ENCODE results near the gene CLEC14A. TPM values are rescaled to one million over a fixed set of nuclear protein-coding genes. Genes with fewer than 3 reads are reported as not detected.

CLEC14A gene
- total and polyA plus RNA-seq, 4 experiments from 2014 or later = not detected

DNA sequence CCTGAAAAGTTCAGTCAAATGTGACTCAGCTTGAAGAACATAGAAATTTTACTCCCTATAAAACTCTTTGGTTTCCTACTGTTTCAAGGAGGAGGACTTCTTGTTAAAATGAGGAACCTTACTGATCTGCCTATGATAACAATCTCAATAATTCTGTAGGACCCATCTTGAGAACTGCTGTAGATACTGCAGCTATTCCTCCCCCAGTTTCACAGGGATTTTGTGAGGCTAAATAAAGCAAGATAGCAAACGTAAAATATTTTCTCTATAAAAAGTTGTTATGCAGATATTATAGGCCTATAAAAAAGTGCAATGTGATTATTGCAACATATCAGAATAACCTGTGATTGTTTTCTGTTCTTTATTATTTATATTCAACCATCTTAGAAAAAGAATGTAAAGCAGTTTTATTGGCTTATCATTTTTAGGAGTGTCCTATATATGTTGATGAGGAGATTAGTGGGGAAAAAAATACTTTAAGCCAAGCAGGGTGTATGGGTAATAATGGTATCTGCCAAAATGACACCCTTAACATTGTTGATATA lies 12.1 kb downstream of the CLEC14A start:
- H3K27ac Mint-ChIP-seq = no peak overlapping the region
- Histone ChIP-seq H3K4me3 (ENCODE audit: low read length in 2 of 2) (no peak overlapping the region), H3K9me3 (ENCODE audit: control insufficient read depth in 1 of 2, low read length in 2 of 2) (no peaks in the 10 kb centered on the region), H3K27me3 (ENCODE audit: insufficient read depth, low read length) (no peaks in the 10 kb centered on the region), H3K4me1 (ENCODE audit: insufficient read depth, low read length) (no peaks in the 10 kb centered on the region), H3K36me3 (ENCODE audit: insufficient read depth, low read length) (no peaks in the 10 kb centered on the region), H3K27ac (ENCODE audit: low read depth, low read length) (no peak overlapping the region)
- DNase-seq = no peak
- H3K27me3 Mint-ChIP-seq = peaks cover 15 to 18% of the 10 kb centered on the region in 2 donors
- no peaks in the 10 kb centered on the region for H3K36me3 Mint-ChIP-seq
- H3K4me3 Mint-ChIP-seq = no peak overlapping the region
- intact Hi-C loops (cut with micrococcal nuclease) = no loop called here
- ChIA-PET CTCF (ENCODE audit: partially characterized antibody) (no interaction called here), POLR2A (ENCODE audit: partially characterized antibody) (no interaction called here)
- peaks cover 0 to 3% (median 0%) of the 10 kb centered on the region in 8 donors for H3K9me3 Mint-ChIP-seq
- no peaks in the 10 kb centered on the region for H3K4me1 Mint-ChIP-seq

DNA sequence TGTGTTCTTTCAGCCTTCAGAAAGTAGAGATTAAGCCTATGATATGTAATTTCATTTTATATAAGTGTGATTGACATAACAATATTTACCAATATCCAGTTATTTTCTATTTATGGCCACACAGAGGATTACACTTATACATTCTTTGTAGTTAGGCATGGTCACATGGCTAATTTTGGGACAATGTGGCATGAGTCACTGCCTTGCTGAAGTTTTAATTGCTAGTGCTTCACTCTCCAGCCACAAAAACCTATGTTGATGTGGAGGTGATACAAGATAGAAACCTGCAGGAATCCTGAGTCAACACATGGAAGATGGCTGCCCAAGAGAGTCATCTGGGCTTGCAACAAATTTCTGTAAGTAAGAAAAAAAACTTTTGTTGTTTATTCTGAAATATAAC lies 17.0 kb downstream of the CLEC14A start:
- ChIA-PET POLR2A (ENCODE audit: partially characterized antibody) (no interaction called here), CTCF (ENCODE audit: partially characterized antibody) (no interaction called here)
- Mint-ChIP-seq H3K4me3 (no peak overlapping the region), H3K9me3 (peaks cover 0 to 3% (median 0%) of the 10 kb centered on the region in 8 donors), H3K4me1 (no peaks in the 10 kb centered on the region), H3K27me3 (peaks cover 8 to 10% of the 10 kb centered on the region in 2 donors), H3K27ac (no peak overlapping the region), H3K36me3 (no peaks in the 10 kb centered on the region)
- Histone ChIP-seq H3K9me3 (ENCODE audit: control insufficient read depth in 1 of 2, low read length in 2 of 2) (no peaks in the 10 kb centered on the region), H3K27me3 (ENCODE audit: insufficient read depth, low read length) (no peaks in the 10 kb centered on the region), H3K4me3 (ENCODE audit: low read length in 2 of 2) (no peak overlapping the region), H3K36me3 (ENCODE audit: insufficient read depth, low read length) (no peaks in the 10 kb centered on the region), H3K4me1 (ENCODE audit: insufficient read depth, low read length) (no peaks in the 10 kb centered on the region), H3K27ac (ENCODE audit: low read depth, low read length) (no peak overlapping the region)
- DNase-seq = no peak
- intact Hi-C loops (cut with micrococcal nuclease) = no loop called here

GRCh38 chr14:38238332-38238731 lies 17.6 kb downstream of the CLEC14A start:
- Histone ChIP-seq H3K27ac (ENCODE audit: low read depth, low read length) (no peak overlapping the region), H3K9me3 (ENCODE audit: control insufficient read depth in 1 of 2, low read length in 2 of 2) (no peaks in the 10 kb centered on the region), H3K4me1 (ENCODE audit: insufficient read depth, low read length) (no peaks in the 10 kb centered on the region), H3K4me3 (ENCODE audit: low read length in 2 of 2) (no peak overlapping the region), H3K36me3 (ENCODE audit: insufficient read depth, low read length) (no peaks in the 10 kb centered on the region), H3K27me3 (ENCODE audit: insufficient read depth, low read length) (no peaks in the 10 kb centered on the region)
- POLR2A ChIA-PET (ENCODE audit: partially characterized antibody) = no interaction called here
- Mint-ChIP-seq H3K36me3 (no peaks in the 10 kb centered on the region), H3K4me3 (no peak overlapping the region), H3K27ac (no peak overlapping the region), H3K9me3 (peaks cover 0 to 3% (median 0%) of the 10 kb centered on the region in 8 donors), H3K27me3 (peaks cover 10% of the 10 kb centered on the region in 2 donors), H3K4me1 (no peaks in the 10 kb centered on the region)
- CTCF ChIA-PET (ENCODE audit: partially characterized antibody) = no interaction called here
- intact Hi-C loops (cut with micrococcal nuclease) = no loop called here
- DNase-seq = no peak

GRCh38 chr14:38233218-38233617 lies 22.7 kb downstream of the CLEC14A start:
- ChIA-PET CTCF (ENCODE audit: partially characterized antibody) (no interaction called here), POLR2A (ENCODE audit: partially characterized antibody) (no interaction called here)
- Mint-ChIP-seq H3K36me3 (no peaks in the 10 kb centered on the region), H3K4me1 (no peaks in the 10 kb centered on the region), H3K4me3 (no peak overlapping the region), H3K27ac (no peak overlapping the region), H3K27me3 (peaks cover 6 to 10% of the 10 kb centered on the region in 2 donors), H3K9me3 (peaks cover 0 to 2% (median 0%) of the 10 kb centered on the region in 8 donors)
- Histone ChIP-seq H3K27me3 (ENCODE audit: insufficient read depth, low read length) (no peaks in the 10 kb centered on the region), H3K9me3 (ENCODE audit: control insufficient read depth in 1 of 2, low read length in 2 of 2) (no peaks in the 10 kb centered on the region), H3K27ac (ENCODE audit: low read depth, low read length) (no peak overlapping the region), H3K36me3 (ENCODE audit: insufficient read depth, low read length) (no peaks in the 10 kb centered on the region), H3K4me1 (ENCODE audit: insufficient read depth, low read length) (no peaks in the 10 kb centered on the region), H3K4me3 (ENCODE audit: low read length in 2 of 2) (no peak overlapping the region)
- no peak for DNase-seq
- intact Hi-C loops (cut with micrococcal nuclease) = no loop called here

DNA sequence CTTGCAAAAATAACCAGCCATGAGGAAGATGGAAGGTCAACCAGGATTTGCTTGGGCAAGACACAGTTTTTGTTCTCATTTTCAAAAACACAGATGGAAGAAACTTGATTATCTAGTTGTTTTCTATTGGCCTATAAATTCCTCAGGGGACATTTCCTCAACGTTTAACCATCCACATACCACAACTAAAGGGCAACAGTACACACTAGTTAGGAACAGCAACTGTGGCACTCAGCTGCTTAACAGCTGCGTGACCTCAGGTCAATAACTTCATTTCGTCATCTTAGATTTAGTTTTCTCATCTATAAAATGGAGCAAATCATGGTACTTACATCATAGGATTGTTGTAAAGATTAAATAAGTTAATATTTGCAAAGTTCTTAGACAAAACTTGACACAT lies 29.5 kb downstream of the CLEC14A start:
- no peak for DNase-seq
- Histone ChIP-seq H3K4me3 (ENCODE audit: low read length in 2 of 2) (no peak overlapping the region), H3K36me3 (ENCODE audit: insufficient read depth, low read length) (no peaks in the 10 kb centered on the region), H3K4me1 (ENCODE audit: insufficient read depth, low read length) (no peaks in the 10 kb centered on the region), H3K27me3 (ENCODE audit: insufficient read depth, low read length) (no peaks in the 10 kb centered on the region), H3K27ac (ENCODE audit: low read depth, low read length) (no peak overlapping the region), H3K9me3 (ENCODE audit: control insufficient read depth in 1 of 2, low read length in 2 of 2) (no peaks in the 10 kb centered on the region)
- ChIA-PET POLR2A (ENCODE audit: partially characterized antibody) (no interaction called here), CTCF (ENCODE audit: partially characterized antibody) (no interaction called here)
- no peaks in the 10 kb centered on the region for H3K36me3 Mint-ChIP-seq
- peaks cover 5 to 11% of the 10 kb centered on the region in 2 donors for H3K27me3 Mint-ChIP-seq
- no peak overlapping the region for H3K27ac Mint-ChIP-seq
- intact Hi-C loops (cut with micrococcal nuclease) = no loop called here
- peaks cover 0 to 6% (median 0%) of the 10 kb centered on the region in 8 donors for H3K9me3 Mint-ChIP-seq
- no peak overlapping the region for H3K4me3 Mint-ChIP-seq
- no peaks in the 10 kb centered on the region for H3K4me1 Mint-ChIP-seq

DNA sequence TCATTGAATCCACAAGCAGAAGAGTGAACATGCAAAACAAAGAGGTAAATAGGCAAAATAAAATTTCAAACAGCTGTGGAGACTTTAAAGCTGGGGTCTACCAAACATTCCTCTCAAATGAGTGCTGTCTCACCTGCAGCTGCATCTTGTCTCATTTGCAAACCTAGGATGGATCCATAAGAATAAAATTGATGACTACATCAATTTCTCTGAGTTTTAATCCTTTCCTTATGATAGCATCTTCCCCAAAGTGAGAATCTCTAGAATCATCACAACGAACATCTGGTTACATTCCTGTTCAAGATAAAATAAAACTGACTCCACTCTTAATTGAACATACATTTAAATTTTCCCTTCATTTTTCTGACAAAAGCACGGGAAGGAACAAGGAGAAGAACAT lies 29.9 kb downstream of the CLEC14A start:
- no peak overlapping the region for H3K4me3 Mint-ChIP-seq
- Histone ChIP-seq H3K9me3 (ENCODE audit: control insufficient read depth in 1 of 2, low read length in 2 of 2) (no peaks in the 10 kb centered on the region), H3K4me3 (ENCODE audit: low read length in 2 of 2) (no peak overlapping the region), H3K27me3 (ENCODE audit: insufficient read depth, low read length) (no peaks in the 10 kb centered on the region), H3K36me3 (ENCODE audit: insufficient read depth, low read length) (no peaks in the 10 kb centered on the region), H3K4me1 (ENCODE audit: insufficient read depth, low read length) (no peaks in the 10 kb centered on the region), H3K27ac (ENCODE audit: low read depth, low read length) (no peak overlapping the region)
- H3K27me3 Mint-ChIP-seq = peaks cover 5 to 8% of the 10 kb centered on the region in 2 donors
- intact Hi-C loops (cut with micrococcal nuclease) = no loop called here
- H3K27ac Mint-ChIP-seq = no peak overlapping the region
- ChIA-PET CTCF (ENCODE audit: partially characterized antibody) (no interaction called here), POLR2A (ENCODE audit: partially characterized antibody) (no interaction called here)
- H3K36me3 Mint-ChIP-seq = no peaks in the 10 kb centered on the region
- DNase-seq = no peak
- H3K9me3 Mint-ChIP-seq = peaks cover 0 to 6% (median 0%) of the 10 kb centered on the region in 8 donors
- no peaks in the 10 kb centered on the region for H3K4me1 Mint-ChIP-seq

DNA sequence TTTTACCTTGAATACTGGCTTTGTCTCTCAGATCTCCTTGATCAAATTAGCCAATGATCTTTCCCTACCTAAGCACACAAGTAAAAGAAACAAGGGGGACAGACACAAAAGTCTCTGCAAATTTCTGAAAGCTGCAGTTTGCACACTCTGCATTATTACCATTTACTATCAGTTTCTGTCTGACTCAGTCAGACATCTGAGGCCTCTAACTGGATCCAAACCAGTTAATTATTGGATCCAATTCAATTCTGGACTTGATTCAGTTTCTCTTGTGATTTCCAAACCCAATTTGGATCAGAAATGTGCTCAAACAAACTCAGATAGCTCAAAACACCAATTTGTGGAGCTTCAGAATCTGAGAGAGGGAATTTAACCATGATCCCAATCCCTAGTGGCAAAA lies 31.6 kb downstream of the CLEC14A start:
- DNase-seq = no peak
- Mint-ChIP-seq H3K27me3 (peaks cover 5% of the 10 kb centered on the region in 2 donors), H3K36me3 (no peaks in the 10 kb centered on the region), H3K4me3 (no peak overlapping the region), H3K9me3 (peaks cover 0 to 6% (median 0%) of the 10 kb centered on the region in 8 donors), H3K27ac (no peak overlapping the region), H3K4me1 (no peaks in the 10 kb centered on the region)
- Histone ChIP-seq H3K9me3 (ENCODE audit: control insufficient read depth in 1 of 2, low read length in 2 of 2) (no peaks in the 10 kb centered on the region), H3K27me3 (ENCODE audit: insufficient read depth, low read length) (no peaks in the 10 kb centered on the region), H3K4me3 (ENCODE audit: low read length in 2 of 2) (no peak overlapping the region), H3K4me1 (ENCODE audit: insufficient read depth, low read length) (no peaks in the 10 kb centered on the region), H3K36me3 (ENCODE audit: insufficient read depth, low read length) (no peaks in the 10 kb centered on the region), H3K27ac (ENCODE audit: low read depth, low read length) (no peak overlapping the region)
- intact Hi-C loops (cut with micrococcal nuclease) = no loop called here
- CTCF ChIA-PET (ENCODE audit: partially characterized antibody) = no interaction called here
- POLR2A ChIA-PET (ENCODE audit: partially characterized antibody) = no interaction called here

DNA sequence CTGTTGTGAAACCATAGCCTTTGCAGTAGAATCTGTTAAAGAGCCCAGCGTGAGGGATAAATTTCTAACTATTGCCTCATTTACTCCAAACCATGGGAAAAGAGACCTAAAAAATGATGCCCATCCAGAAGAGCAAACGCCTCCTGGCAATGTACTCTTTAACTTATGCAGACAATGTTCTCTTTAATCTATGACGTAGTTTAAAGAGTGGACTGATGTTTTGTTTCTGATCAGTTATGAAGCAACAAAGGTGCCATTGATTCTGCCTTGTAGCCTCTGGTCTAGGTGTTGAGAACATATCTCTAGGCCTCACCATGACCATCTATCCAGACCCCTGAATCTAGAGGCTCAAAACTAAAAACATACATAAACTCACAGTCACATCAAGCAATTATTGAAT lies 34.8 kb downstream of the CLEC14A start:
- intact Hi-C loops (cut with micrococcal nuclease) = no loop called here
- no peaks in the 10 kb centered on the region for H3K36me3 ChIP-seq (ENCODE audit: insufficient read depth, low read length)
- ChIA-PET POLR2A (ENCODE audit: partially characterized antibody) (no interaction called here), CTCF (ENCODE audit: partially characterized antibody) (no interaction called here)
- Mint-ChIP-seq H3K27ac (no peak overlapping the region), H3K4me1 (no peaks in the 10 kb centered on the region), H3K27me3 (peaks cover 2 to 5% of the 10 kb centered on the region in 2 donors), H3K36me3 (no peaks in the 10 kb centered on the region), H3K9me3 (peaks cover 0 to 6% (median 0%) of the 10 kb centered on the region in 8 donors), H3K4me3 (no peak overlapping the region)
- no peak overlapping the region for H3K4me3 ChIP-seq (ENCODE audit: low read length in 2 of 2)
- no peaks in the 10 kb centered on the region for H3K4me1 ChIP-seq (ENCODE audit: insufficient read depth, low read length)
- no peak for DNase-seq
- no peak overlapping the region for H3K27ac ChIP-seq (ENCODE audit: low read depth, low read length)
- no peaks in the 10 kb centered on the region for H3K9me3 ChIP-seq (ENCODE audit: control insufficient read depth in 1 of 2, low read length in 2 of 2)
- H3K27me3 ChIP-seq (ENCODE audit: insufficient read depth, low read length) = no peaks in the 10 kb centered on the region

All from CD4-positive, alpha-beta memory T cell (primary cell).